Fibroblast of pulmonary artery (primary cell): ENCODE results near the gene GSC.

Source experiments
- DNase-seq: peaks from one replicate; pipeline ENCODE4 v3.0.0-alpha.2; 2010; ENCODE audit warnings: low read depth
- H3K4me3 ChIP-seq: replicated peaks from 2 replicates; pipeline ENCODE4 v1.5.1; 2011; ENCODE audit warnings: low read depth, mild to moderate bottlenecking, control low read depth, low read length, moderate library complexity
- TF ChIP-seq, protein P1 (sequence below): IDR thresholded peaks from 2 replicates; pipeline ENCODE4 v1.5.1; 2011; ENCODE audit warnings: mild to moderate bottlenecking, control low read depth, low read length, inconsistent platforms; ENCODE audit errors: missing control alignments

The GSC gene

DNA sequence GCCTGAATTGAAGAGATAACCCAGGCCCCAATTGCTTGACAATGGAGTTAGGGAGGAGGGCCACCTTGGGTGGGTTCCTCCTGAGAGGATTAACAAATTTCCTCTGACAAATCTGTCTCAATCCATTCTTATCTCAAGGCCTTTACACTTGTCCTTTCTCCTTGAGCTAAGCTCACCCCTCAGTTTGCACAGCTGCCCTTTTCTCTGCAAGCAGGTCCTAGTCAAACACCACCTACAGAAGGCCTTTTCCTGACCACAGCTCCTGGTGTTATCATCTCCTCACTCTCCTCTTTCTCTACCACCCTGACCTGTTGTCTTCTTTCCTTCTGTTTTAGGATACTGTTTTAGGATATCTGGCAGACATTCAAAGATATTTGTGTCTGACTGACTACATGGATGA lies 26.4 kb upstream of the GSC start:
- H3K4me3 ChIP-seq = no peak overlapping the region
- TF ChIP-seq, protein P1, sequence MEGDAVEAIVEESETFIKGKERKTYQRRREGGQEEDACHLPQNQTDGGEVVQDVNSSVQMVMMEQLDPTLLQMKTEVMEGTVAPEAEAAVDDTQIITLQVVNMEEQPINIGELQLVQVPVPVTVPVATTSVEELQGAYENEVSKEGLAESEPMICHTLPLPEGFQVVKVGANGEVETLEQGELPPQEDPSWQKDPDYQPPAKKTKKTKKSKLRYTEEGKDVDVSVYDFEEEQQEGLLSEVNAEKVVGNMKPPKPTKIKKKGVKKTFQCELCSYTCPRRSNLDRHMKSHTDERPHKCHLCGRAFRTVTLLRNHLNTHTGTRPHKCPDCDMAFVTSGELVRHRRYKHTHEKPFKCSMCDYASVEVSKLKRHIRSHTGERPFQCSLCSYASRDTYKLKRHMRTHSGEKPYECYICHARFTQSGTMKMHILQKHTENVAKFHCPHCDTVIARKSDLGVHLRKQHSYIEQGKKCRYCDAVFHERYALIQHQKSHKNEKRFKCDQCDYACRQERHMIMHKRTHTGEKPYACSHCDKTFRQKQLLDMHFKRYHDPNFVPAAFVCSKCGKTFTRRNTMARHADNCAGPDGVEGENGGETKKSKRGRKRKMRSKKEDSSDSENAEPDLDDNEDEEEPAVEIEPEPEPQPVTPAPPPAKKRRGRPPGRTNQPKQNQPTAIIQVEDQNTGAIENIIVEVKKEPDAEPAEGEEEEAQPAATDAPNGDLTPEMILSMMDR = no peak
- DNase-seq = no peak

DNA sequence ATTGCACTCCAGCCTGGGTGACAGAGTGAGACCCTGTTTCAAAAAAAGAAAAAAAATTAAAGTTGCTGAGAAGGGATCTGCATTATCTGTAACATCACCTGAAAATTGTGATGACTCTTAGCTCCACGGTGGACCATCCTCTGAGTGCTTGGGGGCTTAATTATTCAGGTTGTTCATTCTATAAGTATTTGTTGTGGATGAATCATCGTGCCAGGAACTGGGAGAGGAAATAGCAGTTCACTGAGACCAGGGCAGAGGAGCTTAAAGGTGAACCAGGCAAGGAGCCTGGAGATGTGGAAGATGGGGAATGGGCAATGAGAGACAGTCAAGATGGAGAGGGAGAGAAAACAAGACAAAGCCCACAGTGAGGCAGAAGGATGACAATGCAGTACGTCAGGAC lies 25.5 kb upstream of the GSC start:
- no peak for DNase-seq
- TF ChIP-seq, protein P1 = no peak
- no peak overlapping the region for H3K4me3 ChIP-seq

DNA sequence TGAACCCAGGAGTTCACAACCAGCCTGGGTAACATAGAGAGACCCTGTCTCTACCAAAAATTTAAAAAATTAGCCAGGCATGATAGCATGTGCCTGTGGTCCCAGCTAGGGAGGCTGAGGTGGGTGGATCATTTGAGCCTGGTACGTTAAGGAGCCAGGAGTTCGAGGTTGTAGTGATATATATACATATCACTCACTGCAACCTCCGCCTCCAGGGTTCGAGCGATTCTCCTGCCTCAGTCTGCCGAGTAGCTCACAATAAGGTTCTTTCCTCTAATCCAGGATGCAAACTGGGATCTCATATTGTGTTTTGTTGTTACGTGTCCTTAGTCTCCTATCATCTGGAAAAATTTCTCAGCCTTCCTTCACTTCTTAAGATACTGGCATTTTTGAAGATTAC lies 24.0 kb upstream of the GSC start:
- no peak for DNase-seq
- TF ChIP-seq, protein P1 = no peak
- no peak overlapping the region for H3K4me3 ChIP-seq

DNA sequence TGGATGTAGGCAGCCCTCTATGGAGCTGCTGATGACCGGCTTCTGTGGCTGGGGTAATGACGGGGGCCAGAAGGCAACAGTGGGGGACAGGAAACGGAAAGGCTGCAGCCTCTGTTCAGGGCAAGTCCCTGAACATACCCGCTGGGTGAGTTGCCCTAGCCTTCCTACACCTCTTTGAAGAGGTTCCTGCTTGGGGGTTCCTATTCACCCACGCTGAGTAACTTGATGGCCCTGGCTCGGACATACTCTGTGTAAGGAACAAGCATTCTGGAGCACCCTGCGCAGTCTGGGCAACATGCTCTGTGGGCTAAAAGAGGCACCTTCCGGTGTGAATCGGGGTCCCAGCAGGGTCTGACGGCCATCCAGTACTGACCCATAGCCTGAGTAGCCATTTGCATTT lies 17.7 kb upstream of the GSC start:
- TF ChIP-seq, protein P1 = no peak
- H3K4me3 ChIP-seq = no peak overlapping the region
- DNase-seq = no peak

DNA sequence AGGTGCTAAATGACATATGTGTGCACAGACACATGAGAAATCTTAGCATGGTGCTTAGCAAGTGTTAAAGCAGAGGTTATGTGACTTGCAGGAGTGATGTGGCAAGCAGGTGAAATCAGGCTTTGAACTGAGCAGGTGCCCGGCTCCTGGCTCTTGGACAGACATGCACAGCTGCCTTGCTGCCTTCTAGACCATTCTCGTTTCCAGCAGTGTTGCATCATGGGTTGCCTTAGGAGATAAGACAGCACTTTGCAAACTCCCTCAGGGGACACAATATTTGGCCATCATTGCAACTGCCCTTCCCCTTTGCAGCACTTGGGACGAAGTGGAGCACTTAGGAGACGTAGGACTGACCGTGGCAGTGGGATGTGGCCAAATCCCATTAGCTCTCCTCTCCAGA lies 17.2 kb upstream of the GSC start:
- no peak overlapping the region for H3K4me3 ChIP-seq
- DNase-seq = no peak
- TF ChIP-seq, protein P1 = no peak

DNA sequence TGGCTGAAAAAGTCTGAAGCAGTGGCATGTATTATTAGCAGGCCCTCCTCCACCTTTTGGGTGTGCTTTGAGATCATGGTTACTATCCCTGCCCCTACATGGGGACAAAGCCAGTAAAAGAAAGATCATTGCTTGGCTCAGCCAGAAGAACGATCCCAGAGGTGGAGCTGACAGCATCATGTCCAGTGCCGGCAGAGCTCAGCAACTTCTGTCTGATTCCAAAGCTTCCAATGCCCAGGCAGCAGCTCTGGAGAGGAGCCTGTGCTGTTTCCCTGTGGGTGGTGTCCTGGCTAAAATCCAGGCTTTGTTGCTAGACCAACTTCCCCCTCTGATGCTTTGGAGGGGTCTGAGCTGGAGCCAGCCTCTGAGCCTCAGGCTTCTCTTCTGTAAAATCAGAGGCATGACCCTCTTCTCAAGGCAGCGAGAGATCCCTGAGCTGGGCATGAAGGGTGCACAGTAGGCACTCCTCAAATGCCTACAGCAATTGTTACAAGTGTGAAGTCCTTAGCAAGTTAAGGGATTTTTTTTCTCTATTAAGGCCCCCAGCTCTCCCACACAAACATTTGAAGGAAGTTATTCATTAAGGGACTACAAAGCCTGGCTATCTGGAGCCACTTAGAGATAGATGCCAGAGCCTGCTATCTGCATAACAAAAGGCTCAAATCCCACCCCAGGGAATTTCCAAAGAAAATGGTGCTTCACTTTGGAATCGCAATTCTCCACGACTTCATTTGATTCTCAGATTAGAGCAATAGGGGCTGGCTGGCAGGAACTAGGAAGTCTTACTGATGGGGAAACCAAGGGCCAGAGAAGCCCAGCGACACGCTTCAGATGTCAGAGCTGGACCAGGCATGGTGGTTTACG lies 10.9 kb upstream of the GSC start:
- no peak overlapping the region for H3K4me3 ChIP-seq
- TF ChIP-seq, protein P1 = no peak
- DNase-seq = no peak

DNA sequence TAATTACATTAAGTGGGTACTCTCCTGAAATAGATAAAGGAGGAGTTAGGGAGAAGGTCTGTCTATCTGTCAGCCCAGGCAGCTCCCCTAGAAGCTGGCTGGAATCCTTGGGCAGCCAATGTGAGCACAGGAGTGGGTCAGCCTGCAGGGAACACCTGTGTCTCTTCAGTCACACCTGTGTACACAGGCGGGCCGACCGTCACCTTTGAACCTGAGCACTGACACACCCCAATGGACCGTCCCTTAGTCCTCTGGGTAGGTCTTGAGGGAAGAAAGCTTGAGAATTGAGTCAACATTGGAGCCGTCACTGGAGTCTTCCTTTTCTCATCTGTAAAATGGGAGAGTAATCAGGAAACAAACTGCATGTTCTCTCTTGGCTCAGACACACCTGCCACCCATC lies 9.8 kb upstream of the GSC start:
- H3K4me3 ChIP-seq = no peak overlapping the region
- TF ChIP-seq, protein P1 = no peak
- DNase-seq = no peak
